Epithelial cell of esophagus (primary cell): ENCODE measurements around the gene DRAXIN.

ENCODE experiments used
- DNase-seq: peaks from one replicate; pipeline ENCODE4 v3.0.0; 2010; ENCODE audit warnings: low read depth
- H3K4me3 ChIP-seq: 2 replicates; pipeline ENCODE4 v1.5.1; 2011; ENCODE audit warnings: mild to moderate bottlenecking, low read length, control low read depth
- TF ChIP-seq, protein P1 (sequence below): IDR thresholded peaks from 2 replicates; pipeline ENCODE4 v1.5.1; 2011; ENCODE audit warnings: low read depth, mild to moderate bottlenecking, low read length, control low read depth, inconsistent platforms; ENCODE audit not compliant: insufficient read depth; ENCODE audit errors: missing control alignments

The DRAXIN gene

DNA sequence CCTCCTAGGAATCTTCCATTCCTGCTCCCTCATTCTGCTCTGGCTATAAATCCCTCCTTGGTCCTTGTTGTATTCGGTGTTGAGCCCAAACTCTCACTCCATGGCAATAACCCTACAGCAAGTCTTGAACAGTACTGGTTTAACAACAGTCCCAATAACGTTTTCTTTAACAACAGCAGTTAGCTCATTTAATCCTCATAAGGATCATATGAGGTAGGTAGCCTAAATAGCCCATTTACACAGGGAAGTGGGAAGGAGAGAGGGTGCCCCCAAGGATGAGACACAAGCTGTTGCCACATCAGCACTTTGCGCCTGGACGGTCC, 44.0 kb downstream of the DRAXIN start:
- no peak for DNase-seq
- TF ChIP-seq, protein P1, sequence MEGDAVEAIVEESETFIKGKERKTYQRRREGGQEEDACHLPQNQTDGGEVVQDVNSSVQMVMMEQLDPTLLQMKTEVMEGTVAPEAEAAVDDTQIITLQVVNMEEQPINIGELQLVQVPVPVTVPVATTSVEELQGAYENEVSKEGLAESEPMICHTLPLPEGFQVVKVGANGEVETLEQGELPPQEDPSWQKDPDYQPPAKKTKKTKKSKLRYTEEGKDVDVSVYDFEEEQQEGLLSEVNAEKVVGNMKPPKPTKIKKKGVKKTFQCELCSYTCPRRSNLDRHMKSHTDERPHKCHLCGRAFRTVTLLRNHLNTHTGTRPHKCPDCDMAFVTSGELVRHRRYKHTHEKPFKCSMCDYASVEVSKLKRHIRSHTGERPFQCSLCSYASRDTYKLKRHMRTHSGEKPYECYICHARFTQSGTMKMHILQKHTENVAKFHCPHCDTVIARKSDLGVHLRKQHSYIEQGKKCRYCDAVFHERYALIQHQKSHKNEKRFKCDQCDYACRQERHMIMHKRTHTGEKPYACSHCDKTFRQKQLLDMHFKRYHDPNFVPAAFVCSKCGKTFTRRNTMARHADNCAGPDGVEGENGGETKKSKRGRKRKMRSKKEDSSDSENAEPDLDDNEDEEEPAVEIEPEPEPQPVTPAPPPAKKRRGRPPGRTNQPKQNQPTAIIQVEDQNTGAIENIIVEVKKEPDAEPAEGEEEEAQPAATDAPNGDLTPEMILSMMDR: no peak
- no peak overlapping the region for H3K4me3 ChIP-seq

GRCh38 chr1:11735854-11736745, 44.6 kb downstream of the DRAXIN start, which contains the start of gene AGTRAP:
TSS of gene AGTRAP (plus strand) at chr1:11736136. CDS start at chr1:11736209, 73 bp downstream.
- peak; percentile 92 for DNase-seq
- TF ChIP-seq, protein P1: no peak
- H3K4me3 ChIP-seq: peak within 1 kb of the TSS; percentile 96

DNA sequence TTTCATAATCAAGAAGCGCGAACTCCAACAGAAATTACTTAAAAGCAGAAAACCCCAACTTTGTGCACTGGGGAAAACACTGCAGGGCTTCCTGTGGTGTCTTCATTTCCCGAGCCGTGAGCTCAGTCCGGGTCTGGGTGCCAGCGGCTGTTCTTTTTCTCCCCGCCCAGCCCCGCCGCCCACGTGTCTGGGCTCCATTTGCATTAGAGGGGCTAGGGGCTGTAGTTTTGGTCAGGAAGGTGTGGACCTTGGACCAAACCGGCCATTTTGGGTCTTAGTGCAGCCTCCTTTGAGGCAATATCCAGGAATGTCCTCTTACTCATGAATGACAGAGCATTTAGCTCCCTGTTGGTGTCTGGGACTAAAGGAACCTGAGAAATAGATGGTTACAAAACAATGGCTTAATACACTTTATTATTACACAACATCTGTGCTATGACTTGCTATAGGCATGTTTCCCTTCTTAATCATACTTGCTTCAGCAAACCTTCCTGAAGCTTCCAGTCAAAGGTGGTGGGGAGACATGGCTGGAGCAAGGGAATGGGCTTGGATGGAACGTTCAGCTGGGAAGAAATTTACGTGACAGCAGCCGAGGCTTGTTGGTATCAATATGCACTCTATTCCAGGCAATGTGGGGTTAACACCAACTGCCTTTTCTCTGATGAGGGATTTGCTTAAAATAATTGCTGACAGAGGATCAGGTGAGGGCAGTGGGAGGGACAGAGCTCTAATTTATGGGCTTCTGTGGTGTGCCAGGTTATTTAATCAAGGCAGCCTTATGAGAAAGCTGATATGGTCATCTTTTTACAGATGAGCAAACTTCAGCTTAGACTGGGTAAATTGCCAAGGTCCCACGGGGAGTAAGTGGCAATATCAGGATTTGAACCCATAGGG, 45.5 kb downstream of the DRAXIN start:
- TF ChIP-seq, protein P1: no peak
- peak; percentile 95 for DNase-seq
- H3K4me3 ChIP-seq: peak overlapping the region; percentile 96

GRCh38 chr1:11738096-11738495, 46.6 kb downstream of the DRAXIN start:
- DNase-seq: no peak
- no peak overlapping the region for H3K4me3 ChIP-seq

GRCh38 chr1:11738783-11739182, 47.3 kb downstream of the DRAXIN start:
- TF ChIP-seq, protein P1: no peak
- no peak for DNase-seq
- no peak overlapping the region for H3K4me3 ChIP-seq

More at GRCh38 chr1:11738096-11738495, 46.6 kb downstream of the DRAXIN start:
- TF ChIP-seq, protein P1: no peak

- TF ChIP-seq, protein P1: no peak
- no peak overlapping the region for H3K4me3 ChIP-seq
- no peak for DNase-seq
Measured at GRCh38 chr1:11740258-11741192, 49.0 kb downstream of the DRAXIN start.
